ENCODE measurements around the gene ANKS6. TPM values are rescaled to one million over a fixed set of nuclear protein-coding genes. Genes with fewer than 3 reads are reported as not detected.

Gene ANKS6
- total and polyA plus RNA-seq, 9 of the 15 experiments (the other 6 are each of a cell fraction or from before 2014, with no cell fraction given) = 9.9 to 74.5 (median 36.9) TPM

GRCh38 chr9:98780059-98780749 is 16.2 kb downstream of the ANKS6 start:
- peaks cover 79% of the 10 kb centered on the region for H3K36me3 ChIP-seq (ENCODE audit: control insufficient read depth, insufficient read depth, low read length)
- FAIRE-seq = no peak
- intact Hi-C loops (cut with micrococcal nuclease) = no loop called here

More at GRCh38 chr9:98780059-98780749, 16.2 kb downstream of the ANKS6 start:
- no peaks in the 10 kb centered on the region for H3K9me3 ChIP-seq (replicated peaks; ENCODE audit: control insufficient read depth, insufficient read depth, low read depth, low read length)
- no peak overlapping the region for H3K27ac ChIP-seq (ENCODE audit: extremely low read depth, low read depth, low read length)
- BruUV-seq (replicated peaks) = no TSS peak
- no peaks in the 10 kb centered on the region for H3K79me2 ChIP-seq (ENCODE audit: control insufficient read depth, insufficient read depth, low read length)
- peaks cover 9% of the 10 kb centered on the region in 2 experiments; a peak in 4 of 5 replicates for H3K4me1 ChIP-seq (replicated peaks in 1 of 2; ENCODE audit: control insufficient read depth in 2 of 2, insufficient read depth in 2 of 2, low read length in 2 of 2)
- in situ Hi-C loops (cut with MboI) = loop anchor here (25.0 kb wide), 1 partner anchor 868 kb away; the partner anchor contains the start of gene TRMO
- H3K4me2 ChIP-seq (ENCODE audit: insufficient read depth, low read length) = no peak overlapping the region
- no peak for TF ChIP-seq SMARCC2 (IDR thresholded peaks at IDR 0.05; ENCODE audit: low read depth)
- no peak for TF ChIP-seq RBM25 (IDR thresholded peaks at IDR 0.05; ENCODE audit: low read depth, low read length, severe bottlenecking)
- no peak for TF ChIP-seq JUNB (CRISPR knock-in tag; conservative IDR thresholded peaks at IDR 0.05)
- no peak for TF ChIP-seq SFPQ (IDR thresholded peaks at IDR 0.05; ENCODE audit: low read depth, low read length)
- no peak for TF ChIP-seq RFX5 (IDR thresholded peaks at IDR 0.05; ENCODE audit: low read depth, low read length)
- no peak for TF ChIP-seq E2F1 (CRISPR knock-in tag; IDR thresholded peaks at IDR 0.05)
- TF ChIP-seq ZNF431 (CRISPR knock-in tag; IDR thresholded peaks at IDR 0.05) = no peak
- no peak for TF ChIP-seq PCBP1 (IDR thresholded peaks at IDR 0.05; ENCODE audit: low read depth, low read length, poor library complexity, severe bottlenecking)
- TF ChIP-seq HNRNPL (IDR thresholded peaks at IDR 0.05; ENCODE audit: low read depth, low read length) = no peak
- no peak for TF ChIP-seq MECOM (CRISPR knock-in tag; IDR thresholded peaks at IDR 0.05)
- TF ChIP-seq CBX8 (IDR thresholded peaks at IDR 0.05; ENCODE audit: borderline replicate concordance, extremely low read depth, low read depth, low read length, poor library complexity, severe bottlenecking) = no peak
- TF ChIP-seq TEAD1 (CRISPR knock-in tag; IDR thresholded peaks at IDR 0.05) = no peak
- no peak for TF ChIP-seq CHD1 (IDR thresholded peaks at IDR 0.05; ENCODE audit: low read length)
- 96% methylated on average over 10 of the region's 11 CpGs for WGBS (ENCODE audit: insufficient coverage, low coverage, missing lambda C conversion rate)
- H3K27me3 ChIP-seq (ENCODE audit: control insufficient read depth in 2 of 2, insufficient read depth in 2 of 2, low read length in 2 of 2) = no peaks in the 10 kb centered on the region
- ChIA-PET POLR2A (no interaction called here), CTCF (ENCODE audit: low intra/inter-chr PET ratio) (interaction anchor here (0.6 kb wide), 1 partner anchor 370 kb away, joined by 4 read pairs; no protein-coding TSS in a partner anchor)
- DNase-seq (ENCODE audit: extremely low read depth in 1 of 4, low spot score in 3 of 4) = no peak
- no peak overlapping the region for H3K4me3 ChIP-seq
- no peak overlapping the region for H3K9ac ChIP-seq (ENCODE audit: insufficient read depth in 1 of 2, low read depth in 2 of 2, low read length in 2 of 2)
- H4K20me1 ChIP-seq (replicated peaks; ENCODE audit: control insufficient read depth, insufficient read depth, low read length) = peaks cover 9% of the 10 kb centered on the region; the same call in 1 of the 2 replicates
- no peak overlapping the region for H2AFZ ChIP-seq (ENCODE audit: low read depth, low read length)
- ATAC-seq = no peak
- H3K9me1 ChIP-seq (ENCODE audit: control insufficient read depth, insufficient read depth, low read length) = no peaks in the 10 kb centered on the region

All from K562 (cell line).